Measurements from ENCODE around the gene BRD1.

Gene BRD1

GRCh38 chr22:49786976-49787706, 40.5 kb downstream of the BRD1 start:
- DNase-seq = no peak
- H2AK5ac ChIP-seq (ENCODE audit: low read length) = no peak overlapping the region
- H3K79me1 ChIP-seq (ENCODE audit: low read length) = peaks cover 25% of the 10 kb centered on the region
- no peak overlapping the region for H3K18ac ChIP-seq (ENCODE audit: low read length)
- no peak overlapping the region for H3K4ac ChIP-seq (ENCODE audit: low read depth, low read length)
- WGBS (ENCODE audit: extremely low coverage, insufficient coverage, low lambda C conversion rate) = no CpG with 5 or more reads among the region's 35 CpGs
- no peaks in the 10 kb centered on the region for H3K27me3 ChIP-seq (ENCODE audit: insufficient read depth, low read length, poor library complexity)
- H3K9ac ChIP-seq (ENCODE audit: low read length) = no peak overlapping the region
- H4K5ac ChIP-seq (ENCODE audit: low read length) = no peak overlapping the region
- H3K23ac ChIP-seq (ENCODE audit: low read length) = no peak overlapping the region
- H3K79me2 ChIP-seq (ENCODE audit: control insufficient read depth, insufficient read depth, low read length) = peaks cover 49% of the 10 kb centered on the region
- H3K4me3 ChIP-seq (ENCODE audit: low read length) = no peak overlapping the region
- H2BK15ac ChIP-seq (replicated peaks; ENCODE audit: low read depth) = no peak overlapping the region
- no peaks in the 10 kb centered on the region for H3K4me1 ChIP-seq (ENCODE audit: control insufficient read depth, low read depth, low read length)
- no peak overlapping the region for H3K56ac ChIP-seq (ENCODE audit: low read length)
- no peak overlapping the region for H3K27ac ChIP-seq (ENCODE audit: low read depth, low read length)
- H3K4me2 ChIP-seq (ENCODE audit: low read length) = no peak overlapping the region
- H2BK5ac ChIP-seq (ENCODE audit: low read length) = no peak overlapping the region
- peaks cover 16% of the 10 kb centered on the region for H3K36me3 ChIP-seq (ENCODE audit: control insufficient read depth, insufficient read depth, low read length)
- H4K8ac ChIP-seq (ENCODE audit: low read depth, low read length) = no peak overlapping the region
- H2BK120ac ChIP-seq (ENCODE audit: low read depth, low read length) = no peak overlapping the region

DNA sequence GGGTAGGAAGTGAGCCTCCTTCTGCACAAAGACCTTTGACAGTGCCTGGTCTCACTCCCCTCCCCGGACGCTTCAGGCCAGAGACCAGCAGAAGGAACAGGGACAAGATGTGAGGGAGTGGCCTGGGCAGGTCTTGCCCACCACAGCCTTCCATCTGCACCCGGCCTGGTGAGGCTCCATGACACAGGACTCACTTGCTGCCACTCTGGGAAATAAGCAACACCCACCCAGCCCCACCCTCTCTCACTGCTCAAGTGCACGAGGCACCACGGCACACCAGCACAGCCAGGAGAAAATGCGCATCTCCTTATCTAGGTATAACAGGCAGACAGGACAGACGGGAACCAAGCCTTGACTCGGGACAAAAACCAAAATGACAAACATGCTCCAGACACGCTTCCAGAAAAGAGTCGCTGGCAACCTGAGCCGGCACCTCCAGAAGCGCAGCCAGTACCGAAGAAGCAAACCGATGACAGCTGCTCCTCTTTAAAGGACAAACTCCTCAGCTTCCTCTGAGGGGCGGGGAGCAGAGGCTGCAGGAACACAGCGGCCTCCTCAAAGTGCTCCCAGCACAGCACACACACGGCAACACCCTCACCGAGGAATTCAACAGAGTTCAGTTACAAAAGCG, 41.7 kb downstream of the BRD1 start:
- no peak overlapping the region for H3K27ac ChIP-seq (ENCODE audit: low read depth, low read length)
- no peak overlapping the region for H3K18ac ChIP-seq (ENCODE audit: low read length)
- no peaks in the 10 kb centered on the region for H3K27me3 ChIP-seq (ENCODE audit: insufficient read depth, low read length, poor library complexity)
- peaks cover 16% of the 10 kb centered on the region for H3K36me3 ChIP-seq (ENCODE audit: control insufficient read depth, insufficient read depth, low read length)
- peaks cover 26% of the 10 kb centered on the region for H3K79me1 ChIP-seq (ENCODE audit: low read length)
- no peak overlapping the region for H4K8ac ChIP-seq (ENCODE audit: low read depth, low read length)
- H2BK15ac ChIP-seq (replicated peaks; ENCODE audit: low read depth) = no peak overlapping the region
- no peak overlapping the region for H3K4me3 ChIP-seq (ENCODE audit: low read length)
- H2BK5ac ChIP-seq (ENCODE audit: low read length) = no peak overlapping the region
- no peak overlapping the region for H3K56ac ChIP-seq (ENCODE audit: low read length)
- WGBS (ENCODE audit: extremely low coverage, insufficient coverage, low lambda C conversion rate) = no CpG with 5 or more reads among the region's 19 CpGs
- no peak overlapping the region for H3K4me2 ChIP-seq (ENCODE audit: low read length)
- H3K79me2 ChIP-seq (ENCODE audit: control insufficient read depth, insufficient read depth, low read length) = peaks cover 54% of the 10 kb centered on the region
- H3K23ac ChIP-seq (ENCODE audit: low read length) = no peak overlapping the region
- no peak for DNase-seq
- no peak overlapping the region for H2AK5ac ChIP-seq (ENCODE audit: low read length)
- no peak overlapping the region for H3K9ac ChIP-seq (ENCODE audit: low read length)
- no peak overlapping the region for H2BK120ac ChIP-seq (ENCODE audit: low read depth, low read length)
- no peak overlapping the region for H3K4ac ChIP-seq (ENCODE audit: low read depth, low read length)
- no peaks in the 10 kb centered on the region for H3K4me1 ChIP-seq (ENCODE audit: control insufficient read depth, low read depth, low read length)
- no peak overlapping the region for H4K5ac ChIP-seq (ENCODE audit: low read length)

DNA sequence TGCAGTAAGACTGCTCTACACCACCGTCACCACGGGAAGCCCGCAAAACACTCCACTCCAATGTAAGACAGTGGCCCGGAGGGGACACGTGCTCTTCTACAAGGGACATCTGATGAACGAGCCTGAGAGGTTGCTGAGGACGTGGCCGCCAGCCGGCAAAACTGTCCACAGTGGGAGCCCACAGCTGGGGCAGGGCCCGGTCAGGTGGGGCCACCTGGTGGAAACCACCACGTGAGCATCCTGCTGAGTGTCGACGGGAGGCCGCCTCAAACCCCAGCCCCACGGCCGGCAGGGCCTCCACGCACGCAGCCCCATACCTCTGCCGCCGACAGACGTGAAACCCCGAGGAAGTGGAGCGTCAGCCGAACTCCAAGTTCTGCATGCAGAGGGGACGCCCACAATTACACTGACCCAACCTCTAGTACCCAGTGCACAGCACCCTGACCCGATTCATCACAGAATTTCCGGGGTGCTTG, 42.6 kb downstream of the BRD1 start:
- no CpG with 5 or more reads among the region's 27 CpGs for WGBS (ENCODE audit: extremely low coverage, insufficient coverage, low lambda C conversion rate)

GRCh38 chr22:49784630-49784971, 43.1 kb downstream of the BRD1 start:
- Histone ChIP-seq H3K4ac (ENCODE audit: low read depth, low read length) (no peak overlapping the region), H3K4me3 (ENCODE audit: low read length) (no peak overlapping the region), H3K56ac (ENCODE audit: low read length) (no peak overlapping the region), H4K5ac (ENCODE audit: low read length) (no peak overlapping the region), H3K79me1 (ENCODE audit: low read length) (peaks cover 18% of the 10 kb centered on the region), H3K27ac (ENCODE audit: low read depth, low read length) (no peak overlapping the region), H3K79me2 (ENCODE audit: control insufficient read depth, insufficient read depth, low read length) (peaks cover 52% of the 10 kb centered on the region), H2AK5ac (ENCODE audit: low read length) (no peak overlapping the region), H3K23ac (ENCODE audit: low read length) (no peak overlapping the region), H3K9ac (ENCODE audit: low read length) (no peak overlapping the region), H3K18ac (ENCODE audit: low read length) (no peak overlapping the region), H3K36me3 (ENCODE audit: control insufficient read depth, insufficient read depth, low read length) (peaks cover 11% of the 10 kb centered on the region), H2BK15ac (replicated peaks; ENCODE audit: low read depth) (no peak overlapping the region), H2BK120ac (ENCODE audit: low read depth, low read length) (no peak overlapping the region), H4K8ac (ENCODE audit: low read depth, low read length) (no peak overlapping the region), H2BK5ac (ENCODE audit: low read length) (no peak overlapping the region), H3K4me1 (ENCODE audit: control insufficient read depth, low read depth, low read length) (no peaks in the 10 kb centered on the region), H3K27me3 (ENCODE audit: insufficient read depth, low read length, poor library complexity) (no peaks in the 10 kb centered on the region), H3K4me2 (ENCODE audit: low read length) (no peak overlapping the region)
- no peak for DNase-seq
- WGBS (ENCODE audit: extremely low coverage, insufficient coverage, low lambda C conversion rate) = no CpG with 5 or more reads among the region's 15 CpGs

More for the DNA sequence above, 42.6 kb downstream of the BRD1 start:
- peaks cover 53% of the 10 kb centered on the region for H3K79me2 ChIP-seq (ENCODE audit: control insufficient read depth, insufficient read depth, low read length)
- H4K5ac ChIP-seq (ENCODE audit: low read length) = no peak overlapping the region
- peaks cover 11% of the 10 kb centered on the region for H3K36me3 ChIP-seq (ENCODE audit: control insufficient read depth, insufficient read depth, low read length)
- no peak overlapping the region for H2BK15ac ChIP-seq (replicated peaks; ENCODE audit: low read depth)
- no peak overlapping the region for H3K23ac ChIP-seq (ENCODE audit: low read length)
- no peak overlapping the region for H3K56ac ChIP-seq (ENCODE audit: low read length)
- H2BK120ac ChIP-seq (ENCODE audit: low read depth, low read length) = no peak overlapping the region
- H3K4me2 ChIP-seq (ENCODE audit: low read length) = no peak overlapping the region
- H2BK5ac ChIP-seq (ENCODE audit: low read length) = no peak overlapping the region
- no peak overlapping the region for H3K18ac ChIP-seq (ENCODE audit: low read length)
- H4K8ac ChIP-seq (ENCODE audit: low read depth, low read length) = no peak overlapping the region
- H3K9ac ChIP-seq (ENCODE audit: low read length) = no peak overlapping the region
- H3K4ac ChIP-seq (ENCODE audit: low read depth, low read length) = no peak overlapping the region
- H3K4me1 ChIP-seq (ENCODE audit: control insufficient read depth, low read depth, low read length) = no peaks in the 10 kb centered on the region
- no peak overlapping the region for H3K4me3 ChIP-seq (ENCODE audit: low read length)
- H3K27me3 ChIP-seq (ENCODE audit: insufficient read depth, low read length, poor library complexity) = no peaks in the 10 kb centered on the region
- DNase-seq = no peak
- peaks cover 21% of the 10 kb centered on the region for H3K79me1 ChIP-seq (ENCODE audit: low read length)
- no peak overlapping the region for H2AK5ac ChIP-seq (ENCODE audit: low read length)
- no peak overlapping the region for H3K27ac ChIP-seq (ENCODE audit: low read depth, low read length)

- Histone ChIP-seq H4K8ac (ENCODE audit: low read depth, low read length) (no peak overlapping the region), H3K27me3 (ENCODE audit: insufficient read depth, low read length, poor library complexity) (no peaks in the 10 kb centered on the region), H3K23ac (ENCODE audit: low read length) (no peak overlapping the region), H2BK15ac (replicated peaks; ENCODE audit: low read depth) (no peak overlapping the region), H3K4me2 (ENCODE audit: low read length) (no peak overlapping the region), H3K4ac (ENCODE audit: low read depth, low read length) (no peak overlapping the region), H3K4me1 (ENCODE audit: control insufficient read depth, low read depth, low read length) (no peaks in the 10 kb centered on the region), H3K79me2 (ENCODE audit: control insufficient read depth, insufficient read depth, low read length) (peaks cover 54% of the 10 kb centered on the region), H3K36me3 (ENCODE audit: control insufficient read depth, insufficient read depth, low read length) (peaks cover 11% of the 10 kb centered on the region), H2BK5ac (ENCODE audit: low read length) (no peak overlapping the region), H2AK5ac (ENCODE audit: low read length) (no peak overlapping the region), H3K18ac (ENCODE audit: low read length) (no peak overlapping the region), H3K79me1 (ENCODE audit: low read length) (peaks cover 18% of the 10 kb centered on the region), H3K9ac (ENCODE audit: low read length) (no peak overlapping the region), H3K27ac (ENCODE audit: low read depth, low read length) (no peak overlapping the region), H3K4me3 (ENCODE audit: low read length) (no peak overlapping the region), H4K5ac (ENCODE audit: low read length) (no peak overlapping the region), H3K56ac (ENCODE audit: low read length) (no peak overlapping the region), H2BK120ac (ENCODE audit: low read depth, low read length) (no peak overlapping the region)
- no peak for DNase-seq
- no CpG with 5 or more reads among the region's 47 CpGs for WGBS (ENCODE audit: extremely low coverage, insufficient coverage, low lambda C conversion rate)
Observed at GRCh38 chr22:49783926-49784629, 43.6 kb downstream of the BRD1 start.

All from mesendoderm (in vitro differentiated cells).